GM23248 (cell line): ENCODE measurements around the gene SF3B6. TPM values are rescaled to one million over a fixed set of nuclear protein-coding genes. Genes with fewer than 3 reads are reported as not detected.
"Not testable (repeated sequence)": the region's sequence is repeated elsewhere in the genome, so short reads cannot be mapped to it uniquely, and the experiment has no call there.

Experiments
- DNase-seq: peaks from one replicate; pipeline ENCODE4 v3.0.0-alpha.2; 2015
- H2AFZ ChIP-seq: fragments of 200-600 bp; sonication (generic); 2 replicates; pipeline ENCODE4 v1.6.1; 2016; ENCODE audit warnings: antibody characterized with exemption
- H3F3A ChIP-seq: fragments of 200-600 bp; sonication (generic); 2 replicates; pipeline ENCODE4 v1.6.1; 2016; ENCODE audit warnings: mild to moderate bottlenecking, antibody characterized with exemption, mixed run types; ENCODE audit not compliant: insufficient read depth
- H3K27ac ChIP-seq: fragments of 200-600 bp; sonication (generic); 2 replicates; pipeline ENCODE4 v1.5.1; 2016; ENCODE audit warnings: mild to moderate bottlenecking
- H3K27me3 ChIP-seq: fragments of 200-600 bp; sonication (generic); replicated peaks from 2 replicates; pipeline ENCODE4 v1.6.1; 2016; ENCODE audit warnings: mild to moderate bottlenecking; ENCODE audit not compliant: insufficient read depth
- H3K36me3 ChIP-seq: fragments of 200-600 bp; sonication (generic); 2 replicates; pipeline ENCODE4 v1.6.1; 2016; ENCODE audit warnings: low read depth, mild to moderate bottlenecking
- H3K4me1 ChIP-seq: fragments of 200-600 bp; sonication (generic); 2 replicates; pipeline ENCODE4 v1.6.1; 2016; ENCODE audit warnings: mild to moderate bottlenecking; ENCODE audit not compliant: insufficient read depth
- H3K4me2 ChIP-seq: fragments of 200-600 bp; sonication (generic); one replicate; pipeline ENCODE4 v1.6.1; 2016; ENCODE audit warnings: mild to moderate bottlenecking; ENCODE audit not compliant: unreplicated experiment
- H3K4me3 ChIP-seq: fragments of 200-600 bp; sonication (generic); 2 replicates; pipeline ENCODE4 v1.5.1; 2016; ENCODE audit warnings: mild to moderate bottlenecking
- H3K79me2 ChIP-seq: fragments of 200-600 bp; sonication (generic); 2 replicates; pipeline ENCODE4 v1.6.1; 2016; ENCODE audit warnings: mild to moderate bottlenecking; ENCODE audit not compliant: insufficient read depth
- H3K9ac ChIP-seq: fragments of 200-600 bp; sonication (generic); 2 replicates; pipeline ENCODE4 v1.6.1; 2016; ENCODE audit warnings: mild to moderate bottlenecking
- H3K9me2 ChIP-seq: fragments of 200-600 bp; sonication (generic); 2 replicates; pipeline ENCODE4 v1.6.1; 2016; ENCODE audit warnings: mixed run types, mild to moderate bottlenecking, moderate library complexity; ENCODE audit not compliant: insufficient read depth
- H3K9me3 ChIP-seq: fragments of 200-600 bp; sonication (generic); one replicate; pipeline ENCODE4 v1.6.1; 2017; ENCODE audit warnings: low read depth
- H4K20me1 ChIP-seq: fragments of 200-600 bp; sonication (generic); 2 replicates; pipeline ENCODE4 v1.6.0; 2016; ENCODE audit not compliant: insufficient read depth
- EZH2 ChIP-seq: fragments of 200-600 bp; sonication (generic); IDR thresholded peaks from 2 replicates; pipeline ENCODE4 v1.6.1; 2018; ENCODE audit warnings: antibody characterized with exemption, mild to moderate bottlenecking; ENCODE audit not compliant: insufficient read depth, poor library complexity, severe bottlenecking
- EZH2phosphoT487 ChIP-seq: fragments of 200-600 bp; sonication (generic); IDR thresholded peaks from 2 replicates; pipeline ENCODE4 v1.6.1; 2018; ENCODE audit warnings: antibody characterized with exemption, moderate library complexity, mild to moderate bottlenecking, low read depth; ENCODE audit not compliant: insufficient read depth
- WGBS, 2 experiments: methylation state at CpG; one replicate each; pipeline ENCODE4 v1.1.6; 2015 to 2017; ENCODE audit warnings: low lambda C conversion rate in 2 of 2, low coverage in 1 of 2; ENCODE audit errors: missing lambda C conversion rate in 2 of 2; 5-methylcytosine and 5-hydroxymethylcytosine counted together
- in situ Hi-C: fragments of 300-500 bp; cut with MboI; formaldehyde crosslinking; loops from 2 replicates; pipeline ENCODE4 v1.15.0; 2020
- polyA plus RNA-seq: library from polyadenylated mRNA; unstranded; fragments of >200 nt; fragmentation: Nextera tagmentation; extraction: Ambion mirVana; gene quantifications from 2 replicates; pipeline ENCODE4 v1.2.1, GENCODE V29; 2016
- total RNA-seq: library from RNA; depleted of rRNA; stranded (reverse); fragments of >200 nt; shearing (Covaris generic); gene quantifications from 2 replicates; pipeline ENCODE4 v1.2.3, GENCODE V29; 2014

Gene SF3B6
- total and polyA plus RNA-seq, 2 experiments from 2014 or later: 101 to 287 TPM

GRCh38 chr2:24115057-24115456, 38.9 kb upstream of the SF3B6 start:
- H3K4me1 ChIP-seq: peaks cover 20% of the 10 kb centered on the region
- 48 to 50% methylated on average over 2 of the region's 2 CpGs for WGBS, 2 experiments
- no peak overlapping the region for H3K9ac ChIP-seq
- H3K36me3 ChIP-seq: no peaks in the 10 kb centered on the region
- no peak overlapping the region for H2AFZ ChIP-seq
- H3K9me3 ChIP-seq: no peaks in the 10 kb centered on the region
- H3K4me3 ChIP-seq: no peak overlapping the region
- no peaks in the 10 kb centered on the region for H3K79me2 ChIP-seq
- H3K9me2 ChIP-seq: no peaks in the 10 kb centered on the region
- H3K4me2 ChIP-seq: no peak overlapping the region
- no peak overlapping the region for H3K27ac ChIP-seq
- peak; percentile 37 for DNase-seq
- peaks cover 22% of the 10 kb centered on the region for H3F3A ChIP-seq
- in situ Hi-C loops: no loop called here
- H4K20me1 ChIP-seq: no peaks in the 10 kb centered on the region
- no peaks in the 10 kb centered on the region for H3K27me3 ChIP-seq
- no peak for TF ChIP-seq EZH2
- no peak for TF ChIP-seq EZH2phosphoT487

GRCh38 chr2:24111407-24111901, 35.3 kb upstream of the SF3B6 start:
- TF ChIP-seq EZH2 (no peak), EZH2phosphoT487 (no peak)
- 31 to 33% methylated on average over 2 of the region's 2 CpGs for WGBS, 2 experiments
- peaks cover 20% of the 10 kb centered on the region for H3K4me1 ChIP-seq
- no peak overlapping the region for H3K4me3 ChIP-seq
- no peaks in the 10 kb centered on the region for H3K27me3 ChIP-seq
- no peaks in the 10 kb centered on the region for H3K36me3 ChIP-seq
- H2AFZ ChIP-seq: no peak overlapping the region
- H3K27ac ChIP-seq: peak overlapping the region; percentile 11
- in situ Hi-C loops: no loop called here
- H3K9me3 ChIP-seq: no peaks in the 10 kb centered on the region
- peak; percentile 43 for DNase-seq
- H3K9me2 ChIP-seq: no peaks in the 10 kb centered on the region
- no peaks in the 10 kb centered on the region for H4K20me1 ChIP-seq
- H3K79me2 ChIP-seq: no peaks in the 10 kb centered on the region
- H3F3A ChIP-seq: peaks cover 22% of the 10 kb centered on the region
- H3K9ac ChIP-seq: no peak overlapping the region
- H3K4me2 ChIP-seq: no peak overlapping the region

GRCh38 chr2:24110660-24111303, 34.7 kb upstream of the SF3B6 start:
- Histone ChIP-seq H3K27ac (no peak overlapping the region; the same call in 1 of the 2 replicates), H3K9me3 (no peaks in the 10 kb centered on the region), H3K79me2 (no peaks in the 10 kb centered on the region), H3F3A (peaks cover 25% of the 10 kb centered on the region), H3K4me3 (no peak overlapping the region), H2AFZ (no peak overlapping the region), H3K9ac (no peak overlapping the region), H3K9me2 (no peaks in the 10 kb centered on the region), H3K4me1 (peaks cover 20% of the 10 kb centered on the region), H3K4me2 (no peak overlapping the region), H3K27me3 (no peaks in the 10 kb centered on the region), H3K36me3 (no peaks in the 10 kb centered on the region), H4K20me1 (no peaks in the 10 kb centered on the region)
- WGBS, 2 experiments: 87% methylated on average over 7 of the region's 7 CpGs
- DNase-seq: no peak
- in situ Hi-C loops: no loop called here
- no peak for TF ChIP-seq EZH2
- TF ChIP-seq EZH2phosphoT487: no peak

DNA sequence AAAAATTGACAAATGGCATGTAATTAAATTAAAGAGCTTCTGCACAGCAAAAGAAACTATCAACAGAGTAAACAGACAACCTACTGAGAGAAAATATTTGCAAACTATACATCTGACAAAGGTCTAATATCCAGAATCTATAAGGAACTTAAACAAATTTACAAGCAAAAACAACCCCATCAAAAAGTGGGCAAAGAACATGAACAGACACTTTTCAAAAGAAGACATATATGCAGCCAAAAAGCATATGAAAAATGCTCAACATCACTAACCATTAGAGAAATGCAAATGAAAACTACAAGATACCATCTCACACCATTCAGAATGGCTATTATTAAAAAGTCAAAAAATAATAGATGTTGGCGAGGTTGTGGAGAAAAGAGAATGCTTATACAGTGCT, 33.3 kb upstream of the SF3B6 start:
- 83 to 93% methylated on average over 1 of the region's 1 CpG for WGBS, 2 experiments
- in situ Hi-C loops, H3K9ac ChIP-seq: not testable (repeated sequence)

More for the DNA sequence above, 33.3 kb upstream of the SF3B6 start:
- not testable (repeated sequence) for H3K79me2 ChIP-seq, H3K9me3 ChIP-seq, H3K27ac ChIP-seq, H3K36me3 ChIP-seq, H3K4me2 ChIP-seq, H4K20me1 ChIP-seq, H2AFZ ChIP-seq, H3K9me2 ChIP-seq, DNase-seq, H3K27me3 ChIP-seq, H3K4me3 ChIP-seq
- Histone ChIP-seq H3K4me1 (peaks cover 12% of the 10 kb centered on the region), H3F3A (peaks cover 16% of the 10 kb centered on the region; the same call in 1 of the 2 replicates)
